SU-DHL-6 (cell line): ENCODE results near the gene IFI27L1.

Source experiments
- H2AFZ ChIP-seq: fragments of 200-600 bp; sonication (generic); 2 replicates; pipeline ENCODE4 v1.6.1; 2014; ENCODE audit warnings: low read depth, mild to moderate bottlenecking, moderate library complexity, mixed read lengths, antibody characterized with exemption, low read length; ENCODE audit not compliant: severe bottlenecking
- H3F3A ChIP-seq: fragments of 200-600 bp; shearing (Covaris generic); 2 replicates; pipeline ENCODE4 v1.6.0; 2016; ENCODE audit warnings: antibody characterized with exemption, mild to moderate bottlenecking; ENCODE audit not compliant: insufficient read depth
- H3K27ac ChIP-seq: fragments of 200-600 bp; sonication (generic); 2 replicates; pipeline ENCODE4 v1.5.1; 2016; ENCODE audit warnings: low read depth, mild to moderate bottlenecking, low read length, moderate library complexity, mixed read lengths
- H3K27me3 ChIP-seq: fragments of 200-600 bp; sonication (generic), shearing (Covaris generic); 2 replicates; pipeline ENCODE4 v1.6.0; 2014; ENCODE audit warnings: mild to moderate bottlenecking, low read length
- H3K36me3 ChIP-seq: fragments of 200-600 bp; sonication (generic); 2 replicates; pipeline ENCODE4 v1.6.1; 2014; ENCODE audit warnings: mild to moderate bottlenecking, low read length, mixed read lengths
- H3K4me2 ChIP-seq: fragments of 300-600, 200-600 bp; shearing (Covaris generic), sonication (generic); 2 replicates; pipeline ENCODE4 v1.6.0; 2014; ENCODE audit warnings: low read length, low read depth, mild to moderate bottlenecking; ENCODE audit not compliant: poor library complexity, severe bottlenecking
- H3K4me3 ChIP-seq: fragments of 200-600 bp; sonication (generic); 2 replicates; pipeline ENCODE4 v1.5.1; 2014; ENCODE audit warnings: antibody characterized with exemption, low read length, mild to moderate bottlenecking, mixed read lengths; ENCODE audit not compliant: insufficient read depth, poor library complexity, severe bottlenecking
- H3K79me2 ChIP-seq: fragments of 200-600 bp; sonication (generic); 2 replicates; pipeline ENCODE4 v1.6.1; 2014; ENCODE audit warnings: mild to moderate bottlenecking, low read length, moderate library complexity; ENCODE audit not compliant: insufficient read depth
- H3K9ac ChIP-seq: fragments of 200-600 bp; sonication (generic); 2 replicates; pipeline ENCODE4 v1.7.0; 2014; ENCODE audit warnings: mild to moderate bottlenecking, low read length
- H3K9me2 ChIP-seq: fragments of 200-600 bp; sonication (generic); replicated peaks from 2 replicates; pipeline ENCODE4 v1.6.1; 2014; ENCODE audit warnings: low read length; ENCODE audit not compliant: insufficient read depth
- H3K9me3 ChIP-seq: fragments of 200-600 bp; sonication (generic); 2 replicates; pipeline ENCODE4 v1.6.1; 2014; ENCODE audit warnings: low read length, mixed read lengths; ENCODE audit not compliant: insufficient read depth
- H4K20me1 ChIP-seq: fragments of 200-600 bp; sonication (generic); 2 replicates; pipeline ENCODE4 v1.6.1; 2014; ENCODE audit warnings: low read depth, mild to moderate bottlenecking, antibody characterized with exemption, low read length, moderate library complexity, mixed read lengths
- EZH2phosphoT487 ChIP-seq: fragments of 200-600 bp; sonication (generic), shearing (Covaris generic); conservative IDR thresholded peaks from 2 replicates; pipeline ENCODE4 v1.6.1; 2018; ENCODE audit warnings: mild to moderate bottlenecking, antibody characterized with exemption, low read length, moderate library complexity, mixed read lengths
- TF ChIP-seq, protein P1 (sequence below): fragments of 200-600 bp; sonication (generic); IDR thresholded peaks from one replicate; pipeline ENCODE4 v1.5.1; 2017; ENCODE audit warnings: antibody characterized with exemption, mild to moderate bottlenecking, low read length, moderate library complexity; ENCODE audit not compliant: insufficient read depth, poor library complexity, severe bottlenecking

IFI27L1 gene

DNA sequence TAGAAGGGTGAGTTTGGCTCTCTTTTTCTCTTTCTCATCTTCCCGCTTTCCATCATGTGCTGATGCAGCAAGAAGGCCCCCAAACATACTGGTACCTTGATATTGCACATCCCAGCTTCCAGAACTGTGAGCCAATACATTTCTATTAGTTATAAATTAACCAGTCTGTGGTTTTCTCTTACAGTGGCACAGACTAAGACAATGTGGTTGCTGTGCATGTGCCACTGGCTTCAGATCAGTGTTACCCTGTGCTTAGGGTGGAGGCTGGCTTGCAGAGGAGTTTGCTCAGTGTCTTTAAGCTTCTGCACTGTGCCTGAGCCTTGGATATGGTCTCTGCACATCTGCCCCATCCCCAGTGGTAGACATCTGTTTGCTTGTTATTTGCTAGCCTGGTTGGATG lies 42.8 kb downstream of the IFI27L1 start:
- Histone ChIP-seq H3K4me2 (no peak overlapping the region), H3K9ac (no peak overlapping the region), H3K4me3 (no peak overlapping the region), H3K79me2 (no peaks in the 10 kb centered on the region), H2AFZ (no peak overlapping the region), H3K9me2 (no peaks in the 10 kb centered on the region), H3F3A (no peaks in the 10 kb centered on the region), H3K27me3 (no peaks in the 10 kb centered on the region), H3K27ac (no peak overlapping the region), H3K9me3 (0 out of 2 replicates have a peak, but pooled peaks cover 5% of the 10 kb centered on the region), H4K20me1 (no peaks in the 10 kb centered on the region), H3K36me3 (no peaks in the 10 kb centered on the region)
- TF ChIP-seq EZH2phosphoT487: no peak
- TF ChIP-seq, protein P1, sequence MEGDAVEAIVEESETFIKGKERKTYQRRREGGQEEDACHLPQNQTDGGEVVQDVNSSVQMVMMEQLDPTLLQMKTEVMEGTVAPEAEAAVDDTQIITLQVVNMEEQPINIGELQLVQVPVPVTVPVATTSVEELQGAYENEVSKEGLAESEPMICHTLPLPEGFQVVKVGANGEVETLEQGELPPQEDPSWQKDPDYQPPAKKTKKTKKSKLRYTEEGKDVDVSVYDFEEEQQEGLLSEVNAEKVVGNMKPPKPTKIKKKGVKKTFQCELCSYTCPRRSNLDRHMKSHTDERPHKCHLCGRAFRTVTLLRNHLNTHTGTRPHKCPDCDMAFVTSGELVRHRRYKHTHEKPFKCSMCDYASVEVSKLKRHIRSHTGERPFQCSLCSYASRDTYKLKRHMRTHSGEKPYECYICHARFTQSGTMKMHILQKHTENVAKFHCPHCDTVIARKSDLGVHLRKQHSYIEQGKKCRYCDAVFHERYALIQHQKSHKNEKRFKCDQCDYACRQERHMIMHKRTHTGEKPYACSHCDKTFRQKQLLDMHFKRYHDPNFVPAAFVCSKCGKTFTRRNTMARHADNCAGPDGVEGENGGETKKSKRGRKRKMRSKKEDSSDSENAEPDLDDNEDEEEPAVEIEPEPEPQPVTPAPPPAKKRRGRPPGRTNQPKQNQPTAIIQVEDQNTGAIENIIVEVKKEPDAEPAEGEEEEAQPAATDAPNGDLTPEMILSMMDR: no peak

DNA sequence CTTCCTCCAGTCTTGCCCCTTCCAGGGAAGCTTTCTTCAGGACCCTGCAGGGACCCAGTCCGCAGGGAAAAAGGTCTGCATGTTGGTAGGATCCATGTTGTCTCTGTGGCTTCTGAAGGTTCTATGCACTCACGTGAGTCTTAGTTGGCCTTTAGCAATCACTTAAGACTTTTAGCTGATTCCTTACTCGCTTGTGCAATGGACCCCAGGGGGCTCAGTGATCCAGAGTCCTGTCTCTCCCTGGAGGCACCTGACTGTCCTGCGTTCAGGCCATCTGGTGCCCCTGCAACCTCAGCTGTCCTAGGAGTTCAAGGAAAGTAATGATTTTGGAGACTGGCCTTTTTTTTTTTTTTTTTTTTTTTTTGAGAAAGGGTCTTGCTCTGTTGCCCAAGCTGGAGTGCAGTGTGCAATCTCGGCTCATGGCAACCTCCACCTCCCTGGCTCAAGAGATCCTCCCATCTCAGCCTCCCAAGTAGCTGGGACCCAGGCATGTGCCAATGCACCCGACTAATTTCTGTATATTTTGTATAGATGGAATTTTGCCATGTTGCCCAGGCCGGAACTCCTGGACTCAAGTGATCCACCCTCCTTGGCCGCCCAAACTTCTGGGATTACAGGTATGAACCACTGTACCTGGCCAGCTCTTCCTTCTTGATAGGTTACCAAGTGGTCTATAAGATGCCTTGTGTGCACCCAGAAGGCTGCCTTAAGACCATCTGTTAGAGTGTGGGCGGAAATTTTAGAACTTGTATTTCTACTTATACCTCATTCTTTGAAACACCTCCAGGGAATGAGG lies 43.7 kb downstream of the IFI27L1 start:
- Histone ChIP-seq H4K20me1 (no peaks in the 10 kb centered on the region), H3F3A (no peaks in the 10 kb centered on the region), H3K4me2 (no peak overlapping the region), H3K79me2 (no peaks in the 10 kb centered on the region), H3K9me3 (0 out of 2 replicates have a peak, but pooled peaks cover 2% of the 10 kb centered on the region), H3K9ac (no peak overlapping the region), H3K27ac (no peak overlapping the region), H3K4me3 (no peak overlapping the region), H2AFZ (no peak overlapping the region), H3K27me3 (no peaks in the 10 kb centered on the region), H3K36me3 (no peaks in the 10 kb centered on the region), H3K9me2 (no peaks in the 10 kb centered on the region)
- TF ChIP-seq, protein P1: no peak
- TF ChIP-seq EZH2phosphoT487: no peak

DNA sequence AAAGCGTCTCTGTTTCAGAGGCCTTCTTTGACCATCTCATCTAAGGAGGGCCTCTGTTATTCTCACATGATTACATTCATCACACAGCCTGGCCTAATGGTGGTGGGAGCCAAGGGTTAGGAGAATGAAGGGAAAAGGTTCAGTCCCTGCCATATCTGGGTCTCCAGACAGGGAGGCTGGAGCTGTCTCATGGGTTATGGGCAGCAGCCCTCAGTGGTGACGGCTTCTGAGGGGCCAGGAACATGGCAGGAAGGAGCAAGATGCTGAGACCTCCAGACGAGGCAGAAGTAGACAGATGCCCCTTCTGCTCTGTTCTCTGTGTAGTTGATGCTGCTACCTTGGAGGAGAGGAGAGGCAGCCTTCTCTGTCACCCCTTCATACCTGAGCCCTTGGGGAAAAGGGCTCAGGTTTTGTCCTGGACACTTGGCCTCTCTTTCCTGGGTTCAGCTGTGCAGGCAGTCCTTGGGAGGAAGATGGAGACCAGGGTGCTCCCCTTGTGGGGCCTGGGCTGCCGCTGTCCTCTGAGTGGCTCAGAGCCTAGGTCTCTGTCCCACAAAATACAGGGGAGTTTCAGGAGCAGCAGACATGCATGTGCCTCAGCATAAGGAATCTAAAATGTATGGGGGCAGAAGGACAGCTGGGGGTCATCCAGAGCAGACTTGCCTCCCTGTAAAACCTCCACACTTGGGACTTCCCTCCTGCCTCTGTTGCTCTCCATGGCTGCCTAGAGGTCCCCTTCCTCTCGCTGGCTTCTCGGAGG lies 44.7 kb downstream of the IFI27L1 start:
- no peaks in the 10 kb centered on the region for H3F3A ChIP-seq
- no peaks in the 10 kb centered on the region for H3K36me3 ChIP-seq
- H3K9me3 ChIP-seq: no peaks in the 10 kb centered on the region
- TF ChIP-seq, protein P1: no peak
- TF ChIP-seq EZH2phosphoT487: no peak
- H3K9ac ChIP-seq: no peak overlapping the region
- H3K4me3 ChIP-seq: no peak overlapping the region
- H3K79me2 ChIP-seq: no peaks in the 10 kb centered on the region
- H4K20me1 ChIP-seq: no peaks in the 10 kb centered on the region
- no peak overlapping the region for H3K4me2 ChIP-seq
- H3K27ac ChIP-seq: no peak overlapping the region
- H3K9me2 ChIP-seq: no peaks in the 10 kb centered on the region
- H3K27me3 ChIP-seq: no peaks in the 10 kb centered on the region
- H2AFZ ChIP-seq: no peak overlapping the region
